K562 (cell line): ENCODE data around the gene FARP1. TPM values are rescaled to one million over a fixed set of nuclear protein-coding genes. Genes with fewer than 3 reads are reported as not detected.

Experiments used
- ATAC-seq: fragments of 200-7000 bp; cut with Tn5 transposase; 3 replicates; pipeline ENCODE4 v1.9.1; 2020; ENCODE audit warnings: moderate library complexity
- BruUV-seq: library from RNA; stranded (reverse); fragments of 400-500 nt; replicated peaks from 2 replicates; lab custom pipeline; 2021; lab: Mats Ljungman, UMichigan
- CTCF ChIA-PET: fragments of 300-600 bp; formaldehyde crosslinking; extraction: SDS; loops from one replicate; lab custom pipeline; 2021; ENCODE audit warnings: low intra/inter-chr PET ratio; lab: Yijun Ruan, JAX
- POLR2A ChIA-PET: fragments of 300-600, 350-650 bp; sonication (Branson Sonifier 250); formaldehyde crosslinking; extraction: SDS; loops from one replicate; lab custom pipeline; 2021; ENCODE audit warnings: antibody characterized with exemption, inconsistent platforms; lab: Yijun Ruan, JAX
- DNase-seq, 4 experiments: peaks; one replicate each; pipeline versions ENCODE4 v3.0.0 to v3.0.0-alpha.2; 2011 to 2018; ENCODE audit warnings: low spot score in 3 of 4, mixed read lengths in 3 of 4; ENCODE audit errors: extremely low read depth in 1 of 4
- FAIRE-seq: peaks from 2 replicates; lab custom pipeline; 2011; peaks lifted over from hg19 to GRCh38; lab: Jason Lieb, UNC
- H2AFZ ChIP-seq: 2 replicates; pipeline ENCODE4 v1.6.0; 2011; ENCODE audit warnings: low read depth, low read length, control low read depth, inconsistent platforms
- H3K27ac ChIP-seq: fragments of 200-600 bp; 3 replicates; pipeline ENCODE4 v1.8.0; 2011; ENCODE audit warnings: low read depth, mild to moderate bottlenecking, control low read depth, inconsistent platforms, low read length, moderate library complexity, mixed read lengths; ENCODE audit errors: extremely low read depth
- H3K27me3 ChIP-seq, 2 experiments: fragments of 300-600 bp in 1 of 2; 2 replicates in 1 of 2; 3 replicates in 1 of 2; pipeline versions ENCODE4 v1.6.0 to v1.8.0; 2011; ENCODE audit warnings: inconsistent platforms in 2 of 2, low read length in 2 of 2, mild to moderate bottlenecking in 1 of 2, mixed read lengths in 1 of 2, moderate library complexity in 1 of 2; ENCODE audit not compliant: control insufficient read depth in 2 of 2, insufficient read depth in 2 of 2
- H3K36me3 ChIP-seq: fragments of 300-600 bp; 3 replicates; pipeline ENCODE4 v1.8.0; 2011; ENCODE audit warnings: mild to moderate bottlenecking, low read length, inconsistent platforms; ENCODE audit not compliant: control insufficient read depth, insufficient read depth
- H3K4me1 ChIP-seq, 2 experiments: fragments of 200-600 bp in 1 of 2; replicated peaks in 1 of 2; 2 replicates in 1 of 2; 3 replicates in 1 of 2; pipeline versions ENCODE4 v1.5.1 to v1.8.0; 2011; ENCODE audit warnings: inconsistent platforms in 2 of 2, low read length in 2 of 2, mild to moderate bottlenecking in 1 of 2, mixed read lengths in 1 of 2, moderate library complexity in 1 of 2; ENCODE audit not compliant: control insufficient read depth in 2 of 2, insufficient read depth in 2 of 2
- H3K4me2 ChIP-seq: 2 replicates; pipeline ENCODE4 v1.6.1; 2011; ENCODE audit warnings: low read length, control low read depth, inconsistent platforms, mixed read lengths; ENCODE audit not compliant: insufficient read depth
- H3K4me3 ChIP-seq: fragments of 200-600 bp; sonication (generic), shearing (Covaris generic); 2 replicates; pipeline ENCODE4 v1.5.1; 2016; ENCODE audit warnings: control low read depth, inconsistent platforms
- H3K79me2 ChIP-seq: fragments of 200-600 bp; 3 replicates; pipeline ENCODE4 v1.8.0; 2011; ENCODE audit warnings: low read length, inconsistent platforms; ENCODE audit not compliant: control insufficient read depth, insufficient read depth
- H3K9ac ChIP-seq, 2 experiments: 2 replicates each; pipeline versions ENCODE4 v1.6.0 to v1.6.1; 2011; ENCODE audit warnings: low read depth in 2 of 2, low read length in 2 of 2, control low read depth in 1 of 2, inconsistent platforms in 1 of 2, mild to moderate bottlenecking in 1 of 2, mixed read lengths in 1 of 2; ENCODE audit not compliant: insufficient read depth in 1 of 2
- H3K9me1 ChIP-seq: one replicate; pipeline ENCODE4 v1.6.0; 2011; ENCODE audit warnings: inconsistent platforms, mild to moderate bottlenecking, low read length, moderate library complexity; ENCODE audit not compliant: control insufficient read depth, insufficient read depth
- H3K9me3 ChIP-seq: replicated peaks from 2 replicates; pipeline ENCODE4 v1.5.1; 2011; ENCODE audit warnings: low read depth, low read length, inconsistent platforms; ENCODE audit not compliant: control insufficient read depth, insufficient read depth
- H4K20me1 ChIP-seq: replicated peaks from 2 replicates; pipeline ENCODE4 v1.6.1; 2011; ENCODE audit warnings: low read length, inconsistent platforms, mixed read lengths; ENCODE audit not compliant: control insufficient read depth, insufficient read depth
- GABPA ChIP-seq: fragments of 200-800 bp; sonication (Bioruptor generic); conservative IDR thresholded peaks from 2 replicates; pipeline ENCODE4 v1.6.1; 2016; ENCODE audit warnings: low read depth, missing genetic modification characterization, missing compliant biosample characterization
- KAT8 ChIP-seq: fragments of 450-650 bp; IDR thresholded peaks from 2 replicates; pipeline ENCODE4 v1.6.1; 2016; ENCODE audit warnings: low read depth, mild to moderate bottlenecking
- KDM4B ChIP-seq, 2 experiments: fragments of 450-650 bp in 1 of 2; sonication (generic) in 1 of 2; IDR thresholded peaks; 2 replicates each; pipeline ENCODE4 v1.6.1; 2016 to 2017; ENCODE audit warnings: borderline replicate concordance in 2 of 2, antibody characterized with exemption in 1 of 2, low read depth in 1 of 2, mild to moderate bottlenecking in 1 of 2
- MTA3 ChIP-seq: fragments of 450-650 bp; formaldehyde crosslinking; IDR thresholded peaks from 2 replicates; pipeline ENCODE4 v1.6.1; 2017; ENCODE audit warnings: mild to moderate bottlenecking, borderline replicate concordance
- PRPF4 ChIP-seq: fragments of 200-400 bp; formaldehyde crosslinking; IDR thresholded peaks from one replicate; pipeline ENCODE4 v1.6.1; 2017; ENCODE audit warnings: low read length, low read depth, mild to moderate bottlenecking; ENCODE audit not compliant: insufficient read depth, poor library complexity, severe bottlenecking
- RBM14 ChIP-seq: fragments of 200-400 bp; formaldehyde crosslinking; IDR thresholded peaks from 2 replicates; pipeline ENCODE4 v1.6.1; 2018; ENCODE audit warnings: low read depth, mild to moderate bottlenecking, low read length, moderate library complexity, borderline replicate concordance; ENCODE audit not compliant: insufficient read depth
- RNF2 ChIP-seq: sonication (generic); IDR thresholded peaks from 2 replicates; pipeline ENCODE4 v1.6.1; 2016
- WGBS: fragments of 100-300 bp; shearing (Covaris generic); methylation state at CpG from one replicate; pipeline ENCODE4 v1.1.6; 2016; ENCODE audit warnings: low coverage, mixed read lengths; ENCODE audit not compliant: insufficient coverage; ENCODE audit errors: missing lambda C conversion rate; 5-methylcytosine and 5-hydroxymethylcytosine counted together
- in situ Hi-C: fragments of 300-500 bp; cut with MboI; formaldehyde crosslinking; loops from 4 replicates; pipeline ENCODE4 v1.15.0; 2018; ENCODE audit warnings: inconsistent platforms, mixed read lengths
- intact Hi-C: fragments of 100-400 bp; cut with micrococcal nuclease; formaldehyde crosslinking; loops from 2 replicates; pipeline ENCODE4 v1.14.2; 2022
- polyA plus RNA-seq, 8 experiments: library from polyadenylated mRNA; depleted of rRNA in 4 of 8; stranded (reverse) in 5 of 8; unstranded in 3 of 8; fragments of >200 nt; fragmentation: Nextera tagmentation in 2 of 8; fragmentation: Illumina TruSeq in 1 of 8; extraction: Ambion mirVana in 2 of 8; extraction: Trizol in 1 of 8; gene quantifications; 2 replicates each; pipeline versions ENCODE4 v1.2.1 to v1.2.3, GENCODE V29; 2011 to 2014; ENCODE audit warnings: inconsistent platforms in 1 of 8, missing spikeins in 1 of 8
- total RNA-seq, 7 experiments: library from RNA; depleted of rRNA in 6 of 7; stranded (reverse); fragments of >200 nt in 6 of 7; fragmentation: Illumina TruSeq in 2 of 7; extraction: Trizol in 2 of 7; gene quantifications; 2 replicates each; pipeline versions ENCODE4 v1.2.1 to v1.2.3, GENCODE V29; 2011 to 2021; ENCODE audit warnings: low replicate concordance in 1 of 7
- TF ChIP-seq, protein P1 (sequence below), 2 experiments: fragments of 450-650 bp; conservative IDR thresholded peaks; 2 replicates each; pipeline ENCODE4 v1.6.1; 2017; ENCODE audit warnings: mild to moderate bottlenecking in 2 of 2, moderate library complexity in 2 of 2
- TF ChIP-seq, protein P2 (sequence below): fragments of 250-450 bp; sonication (Bioruptor Pico); IDR thresholded peaks from 2 replicates; pipeline ENCODE4 v1.8.0; 2022; ENCODE audit warnings: inconsistent platforms
- TF ChIP-seq, protein P3 (sequence below): fragments of 450-650 bp; IDR thresholded peaks from 2 replicates; pipeline ENCODE4 v1.6.1; 2016; ENCODE audit warnings: missing biosample characterization, missing genetic modification characterization
- TF ChIP-seq, protein P4 (sequence below): fragments of 450-650 bp; IDR thresholded peaks from 2 replicates; pipeline ENCODE4 v1.6.1; 2017; ENCODE audit warnings: antibody characterized with exemption, mild to moderate bottlenecking
- TF ChIP-seq, protein P5 (sequence below): sonication (generic); formaldehyde crosslinking; IDR thresholded peaks from 2 replicates; pipeline ENCODE4 v1.8.0; 2022; ENCODE audit warnings: missing genetic modification reagents, mild to moderate bottlenecking, moderate library complexity, borderline replicate concordance

Gene FARP1
- total and polyA plus RNA-seq, 9 of the 15 experiments (the other 6 are each of a cell fraction or from before 2014, with no cell fraction given): 0.03 to 0.29 (median 0.05) TPM; not detected in 3

DNA sequence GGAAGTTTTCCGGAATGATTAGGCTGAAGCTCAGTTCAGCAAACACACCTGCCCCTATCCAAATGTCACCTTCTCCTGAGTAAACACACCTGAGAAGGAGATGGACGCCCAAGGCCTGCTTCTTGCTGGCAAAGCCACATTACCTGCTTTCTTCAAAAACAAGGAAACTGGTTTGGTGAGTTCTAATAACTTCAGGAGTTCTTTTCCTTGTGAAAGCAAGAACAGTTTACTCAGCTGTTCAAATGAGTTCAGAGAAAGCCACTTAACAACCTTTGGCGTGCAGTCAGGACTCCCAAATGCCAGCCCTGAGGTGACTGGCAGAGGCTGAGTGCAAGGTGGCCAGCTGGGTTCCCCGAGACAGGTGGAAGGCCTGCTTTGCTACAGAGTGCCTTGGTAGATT is 273.5 kb downstream of the FARP1 start:
- H3K79me2 ChIP-seq: no peaks in the 10 kb centered on the region
- peaks cover 14 to 62% of the 10 kb centered on the region in 2 experiments; a peak in 4 of 5 replicates for H3K27me3 ChIP-seq
- FAIRE-seq (no peak), ATAC-seq (no peak), DNase-seq (no peak)
- H3K9ac ChIP-seq: no peak overlapping the region
- POLR2A ChIA-PET: interaction anchor here (0.7 kb wide), 1 partner anchor 25 kb away, joined by 3 read pairs; no protein-coding TSS in a partner anchor
- WGBS: 5% methylated on average over 3 of the region's 4 CpGs
- no peaks in the 10 kb centered on the region for H3K4me1 ChIP-seq
- H2AFZ ChIP-seq: no peak overlapping the region
- intact Hi-C loops: no loop called here
- no peak overlapping the region for H3K27ac ChIP-seq
- H4K20me1 ChIP-seq: no peaks in the 10 kb centered on the region
- H3K9me1 ChIP-seq: no peaks in the 10 kb centered on the region
- CTCF ChIA-PET: no interaction called here
- no TSS peak for BruUV-seq
- in situ Hi-C loops: no loop called here
- H3K4me2 ChIP-seq: no peak overlapping the region
- no peak overlapping the region for H3K4me3 ChIP-seq
- no peaks in the 10 kb centered on the region for H3K36me3 ChIP-seq
- H3K9me3 ChIP-seq: no peaks in the 10 kb centered on the region
- TF ChIP-seq PRPF4 (no peak), RNF2 (no peak), KDM4B (IDR thresholded peaks at IDR 0.05; ENCODE audit: borderline replicate concordance in 2 of 2, low read depth in 1 of 2) (no peak), KAT8 (no peak), RBM14 (no peak), GABPA (tag) (no peak), MTA3 (no peak)
- TF ChIP-seq, protein P1, sequence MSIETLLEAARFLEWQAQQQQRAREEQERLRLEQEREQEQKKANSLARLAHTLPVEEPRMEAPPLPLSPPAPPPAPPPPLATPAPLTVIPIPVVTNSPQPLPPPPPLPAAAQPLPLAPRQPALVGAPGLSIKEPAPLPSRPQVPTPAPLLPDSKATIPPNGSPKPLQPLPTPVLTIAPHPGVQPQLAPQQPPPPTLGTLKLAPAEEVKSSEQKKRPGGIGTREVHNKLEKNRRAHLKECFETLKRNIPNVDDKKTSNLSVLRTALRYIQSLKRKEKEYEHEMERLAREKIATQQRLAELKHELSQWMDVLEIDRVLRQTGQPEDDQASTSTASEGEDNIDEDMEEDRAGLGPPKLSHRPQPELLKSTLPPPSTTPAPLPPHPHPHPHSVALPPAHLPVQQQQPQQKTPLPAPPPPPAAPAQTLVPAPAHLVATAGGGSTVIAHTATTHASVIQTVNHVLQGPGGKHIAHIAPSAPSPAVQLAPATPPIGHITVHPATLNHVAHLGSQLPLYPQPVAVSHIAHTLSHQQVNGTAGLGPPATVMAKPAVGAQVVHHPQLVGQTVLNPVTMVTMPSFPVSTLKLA (conservative IDR thresholded peaks at IDR 0.05): no peak
- TF ChIP-seq, protein P2, sequence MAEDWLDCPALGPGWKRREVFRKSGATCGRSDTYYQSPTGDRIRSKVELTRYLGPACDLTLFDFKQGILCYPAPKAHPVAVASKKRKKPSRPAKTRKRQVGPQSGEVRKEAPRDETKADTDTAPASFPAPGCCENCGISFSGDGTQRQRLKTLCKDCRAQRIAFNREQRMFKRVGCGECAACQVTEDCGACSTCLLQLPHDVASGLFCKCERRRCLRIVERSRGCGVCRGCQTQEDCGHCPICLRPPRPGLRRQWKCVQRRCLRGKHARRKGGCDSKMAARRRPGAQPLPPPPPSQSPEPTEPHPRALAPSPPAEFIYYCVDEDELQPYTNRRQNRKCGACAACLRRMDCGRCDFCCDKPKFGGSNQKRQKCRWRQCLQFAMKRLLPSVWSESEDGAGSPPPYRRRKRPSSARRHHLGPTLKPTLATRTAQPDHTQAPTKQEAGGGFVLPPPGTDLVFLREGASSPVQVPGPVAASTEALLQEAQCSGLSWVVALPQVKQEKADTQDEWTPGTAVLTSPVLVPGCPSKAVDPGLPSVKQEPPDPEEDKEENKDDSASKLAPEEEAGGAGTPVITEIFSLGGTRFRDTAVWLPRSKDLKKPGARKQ (CRISPR knock-in tag): no peak
- TF ChIP-seq, protein P3, sequence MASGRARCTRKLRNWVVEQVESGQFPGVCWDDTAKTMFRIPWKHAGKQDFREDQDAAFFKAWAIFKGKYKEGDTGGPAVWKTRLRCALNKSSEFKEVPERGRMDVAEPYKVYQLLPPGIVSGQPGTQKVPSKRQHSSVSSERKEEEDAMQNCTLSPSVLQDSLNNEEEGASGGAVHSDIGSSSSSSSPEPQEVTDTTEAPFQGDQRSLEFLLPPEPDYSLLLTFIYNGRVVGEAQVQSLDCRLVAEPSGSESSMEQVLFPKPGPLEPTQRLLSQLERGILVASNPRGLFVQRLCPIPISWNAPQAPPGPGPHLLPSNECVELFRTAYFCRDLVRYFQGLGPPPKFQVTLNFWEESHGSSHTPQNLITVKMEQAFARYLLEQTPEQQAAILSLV (tag): no peak
- TF ChIP-seq, protein P4, sequence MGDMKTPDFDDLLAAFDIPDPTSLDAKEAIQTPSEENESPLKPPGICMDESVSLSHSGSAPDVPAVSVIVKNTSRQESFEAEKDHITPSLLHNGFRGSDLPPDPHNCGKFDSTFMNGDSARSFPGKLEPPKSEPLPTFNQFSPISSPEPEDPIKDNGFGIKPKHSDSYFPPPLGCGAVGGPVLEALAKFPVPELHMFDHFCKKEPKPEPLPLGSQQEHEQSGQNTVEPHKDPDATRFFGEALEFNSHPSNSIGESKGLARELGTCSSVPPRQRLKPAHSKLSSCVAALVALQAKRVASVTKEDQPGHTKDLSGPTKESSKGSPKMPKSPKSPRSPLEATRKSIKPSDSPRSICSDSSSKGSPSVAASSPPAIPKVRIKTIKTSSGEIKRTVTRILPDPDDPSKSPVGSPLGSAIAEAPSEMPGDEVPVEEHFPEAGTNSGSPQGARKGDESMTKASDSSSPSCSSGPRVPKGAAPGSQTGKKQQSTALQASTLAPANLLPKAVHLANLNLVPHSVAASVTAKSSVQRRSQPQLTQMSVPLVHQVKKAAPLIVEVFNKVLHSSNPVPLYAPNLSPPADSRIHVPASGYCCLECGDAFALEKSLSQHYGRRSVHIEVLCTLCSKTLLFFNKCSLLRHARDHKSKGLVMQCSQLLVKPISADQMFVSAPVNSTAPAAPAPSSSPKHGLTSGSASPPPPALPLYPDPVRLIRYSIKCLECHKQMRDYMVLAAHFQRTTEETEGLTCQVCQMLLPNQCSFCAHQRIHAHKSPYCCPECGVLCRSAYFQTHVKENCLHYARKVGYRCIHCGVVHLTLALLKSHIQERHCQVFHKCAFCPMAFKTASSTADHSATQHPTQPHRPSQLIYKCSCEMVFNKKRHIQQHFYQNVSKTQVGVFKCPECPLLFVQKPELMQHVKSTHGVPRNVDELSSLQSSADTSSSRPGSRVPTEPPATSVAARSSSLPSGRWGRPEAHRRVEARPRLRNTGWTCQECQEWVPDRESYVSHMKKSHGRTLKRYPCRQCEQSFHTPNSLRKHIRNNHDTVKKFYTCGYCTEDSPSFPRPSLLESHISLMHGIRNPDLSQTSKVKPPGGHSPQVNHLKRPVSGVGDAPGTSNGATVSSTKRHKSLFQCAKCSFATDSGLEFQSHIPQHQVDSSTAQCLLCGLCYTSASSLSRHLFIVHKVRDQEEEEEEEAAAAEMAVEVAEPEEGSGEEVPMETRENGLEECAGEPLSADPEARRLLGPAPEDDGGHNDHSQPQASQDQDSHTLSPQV: no peak
- TF ChIP-seq, protein P5, sequence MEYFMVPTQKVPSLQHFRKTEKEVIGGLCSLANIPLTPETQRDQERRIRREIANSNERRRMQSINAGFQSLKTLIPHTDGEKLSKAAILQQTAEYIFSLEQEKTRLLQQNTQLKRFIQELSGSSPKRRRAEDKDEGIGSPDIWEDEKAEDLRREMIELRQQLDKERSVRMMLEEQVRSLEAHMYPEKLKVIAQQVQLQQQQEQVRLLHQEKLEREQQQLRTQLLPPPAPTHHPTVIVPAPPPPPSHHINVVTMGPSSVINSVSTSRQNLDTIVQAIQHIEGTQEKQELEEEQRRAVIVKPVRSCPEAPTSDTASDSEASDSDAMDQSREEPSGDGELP (CRISPR knock-in tag): no peak
